GM12878 (cell line): Measurements from ENCODE around the gene UBB. TPM values are rescaled to one million over a fixed set of nuclear protein-coding genes. Genes with fewer than 3 reads are reported as not detected.

ENCODE experiments used
- CEBPB ChIP-seq, 2 experiments: fragments of 150-350 bp in 1 of 2; IDR thresholded peaks; 2 replicates each; pipeline ENCODE4 v1.6.1; 2012 to 2014; ENCODE audit warnings: low read depth in 2 of 2, low read length in 2 of 2, borderline replicate concordance in 1 of 2, inconsistent platforms in 1 of 2
- CHD2 ChIP-seq: IDR thresholded peaks from 2 replicates; pipeline ENCODE4 v1.6.1; 2011; ENCODE audit warnings: low read depth, low read length, improper control_type of control experiment, borderline replicate concordance
- EED ChIP-seq: sonication (generic); IDR thresholded peaks from 2 replicates; pipeline ENCODE4 v1.6.1; 2016; ENCODE audit warnings: antibody characterized with exemption, low read depth
- ESRRA ChIP-seq: IDR thresholded peaks from 2 replicates; pipeline ENCODE4 v1.6.1; 2012; ENCODE audit warnings: mild to moderate bottlenecking, low read length, improper control_type of control experiment
- HDAC2 ChIP-seq: fragments of 200-600 bp; sonication (generic); IDR thresholded peaks from 2 replicates; pipeline ENCODE4 v1.6.1; 2017
- IKZF2 ChIP-seq, 2 experiments: fragments of 450-650 bp; IDR thresholded peaks; 2 replicates each; pipeline ENCODE4 v1.6.1; 2017; ENCODE audit warnings: mild to moderate bottlenecking in 2 of 2, moderate library complexity in 2 of 2
- JUNB ChIP-seq: IDR thresholded peaks from 2 replicates; pipeline ENCODE4 v1.6.1; 2016; ENCODE audit warnings: antibody characterized with exemption, mild to moderate bottlenecking
- KLF5 ChIP-seq: fragments of 450-650 bp; IDR thresholded peaks from 2 replicates; pipeline ENCODE4 v1.6.1; 2014; ENCODE audit warnings: mild to moderate bottlenecking; ENCODE audit not compliant: partially characterized antibody
- MEF2B ChIP-seq: fragments of 450-650 bp; IDR thresholded peaks from 2 replicates; pipeline ENCODE4 v1.6.1; 2018; ENCODE audit warnings: mild to moderate bottlenecking, moderate library complexity; ENCODE audit not compliant: partially characterized antibody, poor library complexity, severe bottlenecking
- MLLT1 ChIP-seq: fragments of 450-650 bp; IDR thresholded peaks from 2 replicates; pipeline ENCODE4 v1.6.1; 2016; ENCODE audit warnings: mild to moderate bottlenecking
- NFXL1 ChIP-seq: fragments of 450-650 bp; IDR thresholded peaks from 2 replicates; pipeline ENCODE4 v1.6.1; 2017; ENCODE audit warnings: antibody characterized with exemption, mild to moderate bottlenecking, borderline replicate concordance
- NR2C1 ChIP-seq: fragments of 450-650 bp; IDR thresholded peaks from 2 replicates; pipeline ENCODE4 v1.6.1; 2017; ENCODE audit warnings: antibody characterized with exemption, mild to moderate bottlenecking, moderate library complexity
- POLR2AphosphoS5 ChIP-seq: IDR thresholded peaks from 2 replicates; pipeline ENCODE4 v1.6.1; 2011; ENCODE audit warnings: mild to moderate bottlenecking, low read length, inconsistent platforms
- POU2F2 ChIP-seq: IDR thresholded peaks from 3 replicates; pipeline ENCODE4 v1.6.1; 2011; ENCODE audit warnings: low read depth, mild to moderate bottlenecking, low read length, borderline replicate concordance
- RAD21 ChIP-seq: IDR thresholded peaks from 2 replicates; pipeline ENCODE4 v1.6.1; 2011; ENCODE audit warnings: mild to moderate bottlenecking, low read depth, low read length, moderate library complexity; ENCODE audit not compliant: insufficient read depth
- RELA ChIP-seq: fragments of 450-650 bp; IDR thresholded peaks from 2 replicates; pipeline ENCODE4 v1.8.0; 2014; ENCODE audit warnings: borderline replicate concordance; ENCODE audit not compliant: partially characterized antibody
- RUNX3 ChIP-seq: IDR thresholded peaks from 2 replicates; pipeline ENCODE4 v1.6.1; 2012; ENCODE audit warnings: low read length, inconsistent platforms
- SMC3 ChIP-seq: IDR thresholded peaks from 2 replicates; pipeline ENCODE4 v1.6.1; 2011; ENCODE audit warnings: low read length, improper control_type of control experiment, borderline replicate concordance
- STAT3 ChIP-seq: IDR thresholded peaks from 2 replicates; pipeline ENCODE4 v1.6.1; 2011; ENCODE audit warnings: low read depth, low read length, improper control_type of control experiment
- TCF12 ChIP-seq: IDR thresholded peaks from 2 replicates; pipeline ENCODE4 v1.6.1; 2011; ENCODE audit warnings: low read depth, mild to moderate bottlenecking, low read length
- TCF7 ChIP-seq: IDR thresholded peaks from 2 replicates; pipeline ENCODE4 v1.6.1; 2014; ENCODE audit warnings: antibody characterized with exemption, borderline replicate concordance
- WRNIP1 ChIP-seq: IDR thresholded peaks from 2 replicates; pipeline ENCODE4 v1.6.1; 2011; ENCODE audit warnings: low read depth, low read length, improper control_type of control experiment, borderline replicate concordance
- ZNF24 ChIP-seq: fragments of 450-650 bp; IDR thresholded peaks from 2 replicates; pipeline ENCODE4 v1.6.1; 2017; ENCODE audit warnings: antibody characterized with exemption, mild to moderate bottlenecking
- ZNF592 ChIP-seq: fragments of 450-650 bp; IDR thresholded peaks from 2 replicates; pipeline ENCODE4 v1.6.1; 2017; ENCODE audit warnings: mild to moderate bottlenecking, moderate library complexity
- ZNF622 ChIP-seq: fragments of 450-650 bp; IDR thresholded peaks from 2 replicates; pipeline ENCODE4 v1.6.1; 2017; ENCODE audit warnings: mild to moderate bottlenecking, inconsistent platforms
- polyA plus RNA-seq, 11 experiments: library from polyadenylated mRNA; depleted of rRNA in 4 of 11; unstranded in 6 of 11; stranded (reverse) in 5 of 11; fragments of >200 nt; fragmentation: Nextera tagmentation in 4 of 11; fragmentation: Illumina TruSeq in 1 of 11; extraction: Ambion mirVana in 4 of 11; extraction: Trizol in 1 of 11; gene quantifications; 1 replicate in 1 of 11; 2 replicates in 10 of 11; pipeline versions ENCODE4 v1.2.1 to v1.2.3, GENCODE V29; 2011 to 2016; ENCODE audit warnings: inconsistent platforms in 2 of 11, missing spikeins in 2 of 11, low read depth in 1 of 11
- total RNA-seq, 4 experiments: library from RNA; depleted of rRNA in 3 of 4; stranded (reverse); fragments of >200 nt in 3 of 4; fragmentation: Illumina TruSeq in 1 of 4; extraction: Trizol in 1 of 4; gene quantifications; 2 replicates each; pipeline versions ENCODE4 v1.2.1 to v1.2.3, GENCODE V29; 2013 to 2021
- TF ChIP-seq, protein P1 (sequence below): fragments of 450-650 bp; IDR thresholded peaks from 2 replicates; pipeline ENCODE4 v1.6.1; 2014; ENCODE audit warnings: mild to moderate bottlenecking
- TF ChIP-seq, protein P2 (sequence below): IDR thresholded peaks from 2 replicates; pipeline ENCODE4 v1.6.1; 2011; ENCODE audit warnings: low read depth, low read length, improper control_type of control experiment, borderline replicate concordance

Gene UBB
- total and polyA plus RNA-seq, 10 of the 15 experiments (the other 5 are each of a cell fraction or from before 2014, with no cell fraction given): 1,133 to 4,246 (median 2,099) TPM

DNA sequence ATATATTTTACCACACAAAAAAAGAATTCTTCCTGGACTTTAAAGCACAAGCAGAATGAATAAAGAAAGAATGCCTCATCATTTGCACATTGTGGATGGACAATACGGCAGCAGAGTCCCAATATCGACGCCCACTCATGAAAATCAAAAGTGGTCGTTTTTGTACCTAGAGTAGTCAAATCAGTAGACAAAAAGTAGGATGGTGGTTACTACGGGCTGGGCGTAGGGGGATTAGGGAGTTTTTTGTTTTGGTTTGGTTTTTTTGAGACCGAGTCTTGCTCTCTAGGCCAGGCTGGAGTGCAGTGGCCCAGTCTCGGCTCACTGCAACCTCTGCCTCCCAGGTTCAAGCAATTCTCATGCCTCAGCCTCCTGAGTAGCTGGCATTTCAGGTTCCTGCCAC is 19.0 kb upstream of the UBB start (continued):
- TF ChIP-seq POU2F2: no peak
- no peak for TF ChIP-seq MEF2B
- no peak for TF ChIP-seq TCF12
- TF ChIP-seq ZNF592: no peak
- TF ChIP-seq CHD2: no peak
- TF ChIP-seq CEBPB (IDR thresholded peaks at IDR 0.05; ENCODE audit: borderline replicate concordance in 1 of 2, low read depth in 2 of 2, low read length in 2 of 2): no peak
- no peak for TF ChIP-seq MLLT1
- TF ChIP-seq STAT3: no peak
- TF ChIP-seq RUNX3: peak; percentile 87
- no peak for TF ChIP-seq IKZF2 (IDR thresholded peaks at IDR 0.05)
- no peak for TF ChIP-seq RAD21
- TF ChIP-seq POLR2AphosphoS5: no peak
- no peak for TF ChIP-seq ESRRA
- TF ChIP-seq KLF5: no peak
- TF ChIP-seq ZNF622: no peak
- TF ChIP-seq WRNIP1: no peak
- TF ChIP-seq, protein P1, sequence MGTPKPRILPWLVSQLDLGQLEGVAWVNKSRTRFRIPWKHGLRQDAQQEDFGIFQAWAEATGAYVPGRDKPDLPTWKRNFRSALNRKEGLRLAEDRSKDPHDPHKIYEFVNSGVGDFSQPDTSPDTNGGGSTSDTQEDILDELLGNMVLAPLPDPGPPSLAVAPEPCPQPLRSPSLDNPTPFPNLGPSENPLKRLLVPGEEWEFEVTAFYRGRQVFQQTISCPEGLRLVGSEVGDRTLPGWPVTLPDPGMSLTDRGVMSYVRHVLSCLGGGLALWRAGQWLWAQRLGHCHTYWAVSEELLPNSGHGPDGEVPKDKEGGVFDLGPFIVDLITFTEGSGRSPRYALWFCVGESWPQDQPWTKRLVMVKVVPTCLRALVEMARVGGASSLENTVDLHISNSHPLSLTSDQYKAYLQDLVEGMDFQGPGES: no peak
- TF ChIP-seq HDAC2: no peak
- no peak for TF ChIP-seq RELA
- TF ChIP-seq, protein P2, sequence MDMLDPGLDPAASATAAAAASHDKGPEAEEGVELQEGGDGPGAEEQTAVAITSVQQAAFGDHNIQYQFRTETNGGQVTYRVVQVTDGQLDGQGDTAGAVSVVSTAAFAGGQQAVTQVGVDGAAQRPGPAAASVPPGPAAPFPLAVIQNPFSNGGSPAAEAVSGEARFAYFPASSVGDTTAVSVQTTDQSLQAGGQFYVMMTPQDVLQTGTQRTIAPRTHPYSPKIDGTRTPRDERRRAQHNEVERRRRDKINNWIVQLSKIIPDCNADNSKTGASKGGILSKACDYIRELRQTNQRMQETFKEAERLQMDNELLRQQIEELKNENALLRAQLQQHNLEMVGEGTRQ: no peak
- no peak for TF ChIP-seq NFXL1
- TF ChIP-seq TCF7: no peak
- no peak for TF ChIP-seq NR2C1
- no peak for TF ChIP-seq SMC3
- no peak for TF ChIP-seq ZNF24
- 0 out of 2 replicates have a peak, but pooled peaks have one; percentile 21 for TF ChIP-seq EED
- TF ChIP-seq JUNB: peak; percentile 20; the same call in 1 of the 2 replicates
